Natural killer cell treated with Interleukin-12 subunit alpha and Interleukin-12 subunit beta and Interleukin-15 and Interleukin-18, amount 100 ng/mL, for 72 hours (primary cell): ENCODE results near the gene CORO1A. TPM values are rescaled to one million over a fixed set of nuclear protein-coding genes. Genes with fewer than 3 reads are reported as not detected.
A peak's percentile ranks its signal among the peaks of the same experiment; 100 is the strongest.

ENCODE experiments used
- ATAC-seq, 2 donors: fragments of 150-1000 bp; cut with Tn5 transposase in 1 of 2; sonication (Bioruptor Pico), chemical (Tn5 transposase) in 1 of 2; 2 replicates each; pipeline ENCODE4 v1.10.0; 2021
- DNase-seq: peaks from one replicate; pipeline ENCODE4 v3.0.0; 2022; ENCODE audit warnings: low spot score
- H3K27ac Mint-ChIP-seq, 2 donors: 1 replicate in 1 of 2; 2 replicates in 1 of 2; pipeline ENCODE4 v1.8.0; 2022; ENCODE audit warnings: mixed read lengths in 2 of 2, mild to moderate bottlenecking in 1 of 2, moderate library complexity in 1 of 2
- H3K27me3 Mint-ChIP-seq, 2 donors: 1 replicate in 1 of 2; 2 replicates in 1 of 2; pipeline ENCODE4 v1.8.0; 2022; ENCODE audit warnings: mixed read lengths in 2 of 2
- H3K36me3 Mint-ChIP-seq: one replicate; pipeline ENCODE4 v1.8.0; 2022; ENCODE audit warnings: mixed read lengths
- H3K4me1 Mint-ChIP-seq, 2 donors: 1 replicate in 1 of 2; 2 replicates in 1 of 2; pipeline ENCODE4 v1.8.0; 2022; ENCODE audit warnings: low read depth in 2 of 2, mixed read lengths in 2 of 2, mild to moderate bottlenecking in 1 of 2
- H3K4me3 Mint-ChIP-seq: one replicate; pipeline ENCODE4 v1.8.0; 2022; ENCODE audit warnings: mixed read lengths
- H3K9me3 Mint-ChIP-seq: 2 replicates; pipeline ENCODE4 v1.8.0; 2022; ENCODE audit warnings: mixed read lengths
- total RNA-seq, 2 donors: library from RNA; stranded (reverse); gene quantifications; one replicate each; pipeline ENCODE4 v1.2.3, GENCODE V29; 2022

CORO1A gene
- total RNA-seq, result 1,000 to 10,000 TPM in 1 of 2 donors, 100 to 1,000 TPM in 1; 987 to 1,615 TPM

- Mint-ChIP-seq H3K36me3 (peaks cover 11% of the 10 kb centered on the region), H3K4me1 (peaks cover 19 to 33% of the 10 kb centered on the region in 2 donors), H3K4me3 (peak within 1 kb of the TSS; percentile 98), H3K27me3 (no peaks in the 10 kb centered on the region), H3K9me3 (no peaks in the 10 kb centered on the region), H3K27ac (peak within 1 kb of the TSS; percentile 95 to 98)
- ATAC-seq (peak; percentile 72 to 80), DNase-seq (peak; percentile 90)
Observed at GRCh38 chr16:30183233-30184095, at the start of gene CORO1A. TSS of gene CORO1A (plus strand) at chr16:30183602. CDS start at chr16:30185210, 1,608 bp downstream.

GRCh38 chr16:30136971-30137605 lies 46.3 kb upstream of the CORO1A start:
- Mint-ChIP-seq H3K27ac (no peak overlapping the region), H3K9me3 (no peaks in the 10 kb centered on the region), H3K27me3 (no peaks in the 10 kb centered on the region), H3K4me3 (no peak overlapping the region), H3K4me1 (peaks cover 5 to 6% of the 10 kb centered on the region in 2 donors), H3K36me3 (no peaks in the 10 kb centered on the region)
- ATAC-seq (no peak), DNase-seq (no peak)

DNA sequence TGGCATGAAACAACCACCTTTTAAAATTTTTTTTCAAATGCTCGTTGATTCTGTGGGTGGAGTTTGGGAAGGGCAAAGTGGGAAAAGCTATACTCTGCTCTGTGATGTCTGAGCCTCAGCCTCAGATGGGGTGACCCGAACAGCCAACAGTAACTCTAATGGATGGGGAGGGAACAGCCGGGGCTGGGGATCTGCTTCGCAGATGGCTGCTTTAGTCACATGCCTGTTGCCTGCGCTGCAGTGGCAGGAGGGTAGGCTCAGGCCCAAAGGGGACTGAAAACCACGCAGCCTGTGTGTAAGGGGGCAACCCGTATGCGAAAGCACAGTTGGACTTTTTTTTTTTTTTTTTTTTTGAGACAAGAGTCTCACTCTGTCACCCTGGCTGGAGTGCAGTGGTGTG lies 45.5 kb upstream of the CORO1A start:
- Mint-ChIP-seq H3K9me3 (no peaks in the 10 kb centered on the region), H3K4me3 (no peak overlapping the region), H3K36me3 (no peaks in the 10 kb centered on the region), H3K4me1 (peaks cover 5 to 7% of the 10 kb centered on the region in 2 donors), H3K27ac (no peak overlapping the region), H3K27me3 (no peaks in the 10 kb centered on the region)
- ATAC-seq (no peak), DNase-seq (no peak)

GRCh38 chr16:30139583-30140481 lies 43.6 kb upstream of the CORO1A start:
- DNase-seq (no peak), ATAC-seq (no peak)
- no peak overlapping the region for H3K27ac Mint-ChIP-seq
- H3K4me3 Mint-ChIP-seq, result no peak overlapping the region
- no peaks in the 10 kb centered on the region for H3K36me3 Mint-ChIP-seq
- no peaks in the 10 kb centered on the region for H3K9me3 Mint-ChIP-seq
- H3K4me1 Mint-ChIP-seq, result peaks cover 12 to 14% of the 10 kb centered on the region in 2 donors
- H3K27me3 Mint-ChIP-seq, result no peaks in the 10 kb centered on the region

DNA sequence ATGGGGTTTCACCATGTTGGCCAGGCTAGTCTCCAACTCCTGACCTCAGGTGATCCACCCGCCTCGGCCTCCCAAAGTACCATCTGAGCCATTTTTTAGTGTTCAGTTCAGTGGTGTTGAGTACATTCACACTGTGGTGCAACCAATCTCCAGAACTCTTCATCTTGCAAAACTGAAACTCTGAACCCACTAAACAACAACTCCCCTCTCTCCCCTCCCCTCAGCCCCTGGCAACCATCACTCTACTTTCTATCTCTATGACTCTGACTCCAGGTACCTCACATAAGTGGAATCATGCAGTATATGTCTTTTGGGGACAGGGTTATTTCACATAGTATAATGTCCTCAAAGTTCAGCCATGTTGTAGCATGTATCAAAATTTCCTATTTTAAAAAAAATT lies 41.7 kb upstream of the CORO1A start:
- no peaks in the 10 kb centered on the region for H3K27me3 Mint-ChIP-seq
- no peaks in the 10 kb centered on the region for H3K9me3 Mint-ChIP-seq
- ATAC-seq, result no peak
- H3K4me1 Mint-ChIP-seq, result peaks cover 16 to 20% of the 10 kb centered on the region in 2 donors
- H3K4me3 Mint-ChIP-seq, result no peak overlapping the region
- H3K36me3 Mint-ChIP-seq, result no peaks in the 10 kb centered on the region
- no peak for DNase-seq
- H3K27ac Mint-ChIP-seq, result no peak overlapping the region

- DNase-seq (no peak), ATAC-seq (peak in 1 of 2 donors; percentile 63)
- Mint-ChIP-seq H3K27ac (peak overlapping the region; percentile 58 to 71), H3K27me3 (no peaks in the 10 kb centered on the region), H3K9me3 (no peaks in the 10 kb centered on the region), H3K36me3 (no peaks in the 10 kb centered on the region), H3K4me1 (peaks cover 16 to 20% of the 10 kb centered on the region in 2 donors), H3K4me3 (no peak overlapping the region)
Observed at GRCh38 chr16:30142672-30143346, 40.6 kb upstream of the CORO1A start.

DNA sequence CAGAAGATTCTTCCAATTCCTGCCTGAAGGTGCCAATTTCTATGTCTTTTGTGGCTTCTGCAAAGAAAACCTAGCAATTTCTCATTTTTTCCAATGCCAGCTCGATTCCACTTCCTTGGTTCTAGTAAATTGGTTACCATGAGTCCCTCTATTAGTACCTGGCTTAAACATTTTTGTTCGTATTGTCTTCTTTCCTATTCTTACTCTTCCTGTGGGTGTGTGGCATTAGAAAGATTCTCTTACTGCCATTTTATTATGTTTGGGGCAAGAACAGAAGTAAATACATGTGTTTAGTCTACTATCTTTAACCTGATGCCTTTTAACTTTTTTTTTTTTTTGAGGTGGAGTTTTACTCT lies 40.1 kb upstream of the CORO1A start:
- Mint-ChIP-seq H3K36me3 (no peaks in the 10 kb centered on the region), H3K27ac (peak overlapping the region; percentile 58 to 71), H3K9me3 (no peaks in the 10 kb centered on the region), H3K4me3 (no peak overlapping the region), H3K27me3 (no peaks in the 10 kb centered on the region), H3K4me1 (peaks cover 16 to 20% of the 10 kb centered on the region in 2 donors)
- no peak for DNase-seq
- ATAC-seq, result no peak

- no peak overlapping the region for H3K27ac Mint-ChIP-seq
- DNase-seq (no peak), ATAC-seq (no peak)
- H3K4me3 Mint-ChIP-seq, result no peak overlapping the region
- H3K9me3 Mint-ChIP-seq, result no peaks in the 10 kb centered on the region
- H3K4me1 Mint-ChIP-seq, result peaks cover 16 to 20% of the 10 kb centered on the region in 2 donors
- no peaks in the 10 kb centered on the region for H3K27me3 Mint-ChIP-seq
- H3K36me3 Mint-ChIP-seq, result no peaks in the 10 kb centered on the region
Observed at GRCh38 chr16:30144017-30144416, 39.4 kb upstream of the CORO1A start.

DNA sequence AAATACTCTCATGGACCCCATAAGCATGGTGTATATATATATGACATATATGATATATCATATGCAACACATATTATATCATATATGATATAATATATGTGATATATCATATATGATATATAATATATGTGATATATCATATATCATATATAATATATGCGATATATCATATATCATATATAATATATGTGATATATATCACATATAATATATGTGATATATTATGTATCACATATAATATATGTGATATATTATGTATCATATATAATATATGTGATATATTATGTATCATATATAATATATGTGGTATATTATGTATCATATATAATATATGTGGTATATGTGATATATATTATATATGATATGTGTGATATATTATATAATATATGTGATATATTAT lies 38.5 kb upstream of the CORO1A start:
- H3K27me3 Mint-ChIP-seq, result no peaks in the 10 kb centered on the region
- DNase-seq, result no peak
- peaks cover 6% of the 10 kb centered on the region for H3K36me3 Mint-ChIP-seq
- peaks cover 13 to 16% of the 10 kb centered on the region in 2 donors for H3K4me1 Mint-ChIP-seq
- H3K9me3 Mint-ChIP-seq, result peaks cover 3% of the 10 kb centered on the region
- ATAC-seq, result no peak
- no peak overlapping the region for H3K4me3 Mint-ChIP-seq
- H3K27ac Mint-ChIP-seq, result no peak overlapping the region

GRCh38 chr16:30145657-30146056 lies 37.7 kb upstream of the CORO1A start:
- H3K9me3 Mint-ChIP-seq, result peaks cover 3% of the 10 kb centered on the region
- peaks cover 6% of the 10 kb centered on the region for H3K36me3 Mint-ChIP-seq
- H3K4me1 Mint-ChIP-seq, result peaks cover 11 to 13% of the 10 kb centered on the region in 2 donors
- H3K4me3 Mint-ChIP-seq, result no peak overlapping the region
- H3K27ac Mint-ChIP-seq, result no peak overlapping the region
- DNase-seq (no peak), ATAC-seq (no peak)
- no peaks in the 10 kb centered on the region for H3K27me3 Mint-ChIP-seq

DNA sequence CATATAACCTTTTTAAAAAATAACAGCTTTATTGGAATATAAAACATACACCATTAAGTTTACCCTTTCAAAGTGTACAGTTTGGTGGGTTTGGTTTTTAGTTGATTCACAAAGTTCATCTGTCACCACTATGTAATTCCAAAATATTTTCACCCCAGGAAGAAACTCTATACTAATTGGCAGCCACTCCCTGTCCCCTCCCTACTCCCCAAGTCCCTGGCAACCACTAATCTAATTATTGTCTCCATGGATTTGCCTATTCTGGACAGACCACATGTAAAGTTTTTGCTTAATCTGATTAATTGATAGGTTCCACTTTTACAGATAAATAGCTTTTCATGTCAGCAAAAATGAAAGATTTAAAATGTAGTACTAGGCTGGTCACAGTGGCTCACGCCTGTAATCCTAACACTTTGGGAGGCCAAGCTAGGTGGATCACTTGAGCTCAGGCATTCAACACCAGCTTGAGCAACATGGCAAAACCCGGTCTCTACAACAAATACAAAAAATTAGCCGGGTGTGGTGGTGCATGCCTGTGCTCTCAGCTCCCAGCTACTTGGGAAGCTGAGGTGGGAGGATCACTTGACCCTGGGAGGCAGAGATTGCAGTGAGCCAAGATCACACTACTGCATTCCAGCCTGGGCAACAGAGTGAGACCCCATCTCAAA lies 35.4 kb upstream of the CORO1A start:
- Mint-ChIP-seq H3K4me1 (peaks cover 10 to 12% of the 10 kb centered on the region in 2 donors), H3K27me3 (no peaks in the 10 kb centered on the region), H3K36me3 (peaks cover 6% of the 10 kb centered on the region), H3K4me3 (no peak overlapping the region), H3K27ac (no peak overlapping the region), H3K9me3 (peaks cover 3% of the 10 kb centered on the region)
- ATAC-seq (no peak), DNase-seq (no peak)

- Mint-ChIP-seq H3K4me1 (peaks cover 4 to 6% of the 10 kb centered on the region in 2 donors), H3K27ac (peak overlapping the region in 1 of 2 donors; percentile 18), H3K4me3 (no peak overlapping the region), H3K9me3 (peaks cover 3% of the 10 kb centered on the region), H3K36me3 (peaks cover 6% of the 10 kb centered on the region), H3K27me3 (no peaks in the 10 kb centered on the region)
- DNase-seq, result no peak
- ATAC-seq, result no peak
Observed at GRCh38 chr16:30149250-30149930, 34.0 kb upstream of the CORO1A start.
